LNCAP (cell line): Measurements from ENCODE around the gene SCAF11.

Source experiments
- TF ChIP-seq, protein P1 (sequence below): fragments of 450-650 bp; IDR thresholded peaks from 2 replicates; pipeline ENCODE4 v1.5.1; 2017; ENCODE audit warnings: mild to moderate bottlenecking

Gene SCAF11

DNA sequence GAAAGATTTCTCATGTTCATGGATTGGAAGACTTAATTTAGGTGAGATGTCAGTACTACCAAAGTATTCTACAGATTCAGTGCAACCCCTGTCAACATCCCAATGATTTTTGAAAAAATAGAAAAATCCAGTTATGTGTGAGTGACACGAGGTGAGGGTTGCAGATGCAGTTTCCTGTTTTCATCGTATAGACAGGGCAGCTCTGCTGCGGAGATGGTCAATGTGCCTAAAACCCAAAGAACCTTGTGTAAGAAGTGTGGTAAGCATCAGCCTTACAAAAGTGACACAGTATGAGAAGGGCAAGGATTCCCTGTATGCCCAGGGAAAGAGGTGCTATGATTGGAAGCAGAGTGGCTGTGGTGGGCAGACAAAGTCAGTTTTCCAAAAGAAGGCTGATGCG is 94.4 kb downstream of the SCAF11 start:
- TF ChIP-seq, protein P1, sequence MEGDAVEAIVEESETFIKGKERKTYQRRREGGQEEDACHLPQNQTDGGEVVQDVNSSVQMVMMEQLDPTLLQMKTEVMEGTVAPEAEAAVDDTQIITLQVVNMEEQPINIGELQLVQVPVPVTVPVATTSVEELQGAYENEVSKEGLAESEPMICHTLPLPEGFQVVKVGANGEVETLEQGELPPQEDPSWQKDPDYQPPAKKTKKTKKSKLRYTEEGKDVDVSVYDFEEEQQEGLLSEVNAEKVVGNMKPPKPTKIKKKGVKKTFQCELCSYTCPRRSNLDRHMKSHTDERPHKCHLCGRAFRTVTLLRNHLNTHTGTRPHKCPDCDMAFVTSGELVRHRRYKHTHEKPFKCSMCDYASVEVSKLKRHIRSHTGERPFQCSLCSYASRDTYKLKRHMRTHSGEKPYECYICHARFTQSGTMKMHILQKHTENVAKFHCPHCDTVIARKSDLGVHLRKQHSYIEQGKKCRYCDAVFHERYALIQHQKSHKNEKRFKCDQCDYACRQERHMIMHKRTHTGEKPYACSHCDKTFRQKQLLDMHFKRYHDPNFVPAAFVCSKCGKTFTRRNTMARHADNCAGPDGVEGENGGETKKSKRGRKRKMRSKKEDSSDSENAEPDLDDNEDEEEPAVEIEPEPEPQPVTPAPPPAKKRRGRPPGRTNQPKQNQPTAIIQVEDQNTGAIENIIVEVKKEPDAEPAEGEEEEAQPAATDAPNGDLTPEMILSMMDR = no peak

DNA sequence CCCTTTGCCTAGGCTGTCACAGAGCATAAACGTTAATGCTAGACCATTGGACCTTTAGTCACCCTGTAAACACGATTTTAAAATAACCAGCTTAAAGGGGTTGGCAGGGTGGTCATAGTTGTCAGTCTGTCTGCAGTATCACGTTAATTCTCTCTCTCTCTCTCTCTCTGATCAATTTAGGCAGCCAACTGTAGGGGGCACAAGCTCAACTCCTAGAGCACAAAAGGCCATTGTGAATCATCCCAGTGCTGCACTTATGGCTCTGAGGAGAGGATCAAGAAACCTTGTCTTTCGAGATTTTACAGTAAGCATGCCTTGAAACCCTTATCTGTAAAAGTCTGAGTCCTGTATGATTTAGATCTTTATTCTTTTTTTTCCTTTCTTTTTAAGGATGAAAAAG is 97.1 kb downstream of the SCAF11 start:
- TF ChIP-seq, protein P1 = no peak

DNA sequence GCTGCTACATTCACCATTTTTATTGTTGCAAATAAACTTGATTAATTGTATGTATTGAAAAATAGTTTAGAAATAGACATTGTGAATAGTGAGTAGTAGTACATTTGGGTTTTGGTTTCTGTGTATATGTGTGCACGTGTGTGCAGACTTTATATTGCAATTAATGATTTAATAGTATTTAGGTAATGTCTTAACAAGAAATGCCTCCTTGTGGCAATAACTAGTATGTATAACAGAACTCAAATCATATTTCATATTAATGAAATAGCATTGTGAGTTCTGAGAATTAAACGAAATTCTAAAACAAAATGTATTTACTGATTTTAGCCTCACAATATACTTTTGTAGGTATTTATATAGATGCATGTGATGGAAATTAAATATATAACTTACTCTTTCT is 100.1 kb downstream of the SCAF11 start:
- TF ChIP-seq, protein P1 = peak; percentile 54

DNA sequence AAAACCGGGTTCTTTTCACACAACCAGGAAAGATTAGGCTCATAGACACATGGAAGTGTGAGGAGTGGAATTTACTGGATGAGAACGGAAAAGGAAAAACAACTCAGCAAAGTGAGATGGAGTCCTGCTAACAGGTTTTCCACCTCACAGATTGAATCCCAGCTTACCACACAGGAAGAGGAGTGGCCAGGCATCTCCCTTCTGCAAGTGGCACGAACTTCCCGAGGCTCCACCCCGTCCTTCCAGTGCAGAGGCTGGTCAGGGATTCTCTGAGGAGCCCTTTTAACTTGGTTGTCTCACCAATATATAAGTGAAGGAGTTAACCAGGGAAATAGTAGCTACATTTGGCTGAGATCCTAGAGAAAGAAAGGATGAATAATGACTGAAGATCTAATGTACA is 102.8 kb downstream of the SCAF11 start:
- TF ChIP-seq, protein P1 = no peak

DNA sequence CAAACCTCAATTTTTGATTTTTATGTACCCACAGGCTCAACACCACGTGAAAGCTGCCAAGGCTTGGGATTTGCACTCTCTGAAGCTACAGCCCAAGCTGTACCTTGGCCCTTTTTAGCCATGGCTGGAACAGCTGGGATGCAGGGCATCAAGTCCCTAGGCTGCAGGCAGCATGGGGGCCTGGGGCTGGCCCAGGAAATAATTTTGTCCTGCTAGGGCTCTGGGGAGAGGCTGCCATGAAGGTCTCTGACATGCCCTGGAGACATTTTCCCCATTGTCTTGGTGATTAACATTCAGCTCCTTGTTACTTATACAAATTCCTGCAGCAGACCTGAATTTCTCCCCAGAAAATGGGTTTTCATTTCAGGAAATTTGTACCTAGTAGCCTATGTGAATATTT is 103.7 kb downstream of the SCAF11 start:
- TF ChIP-seq, protein P1 = no peak

DNA sequence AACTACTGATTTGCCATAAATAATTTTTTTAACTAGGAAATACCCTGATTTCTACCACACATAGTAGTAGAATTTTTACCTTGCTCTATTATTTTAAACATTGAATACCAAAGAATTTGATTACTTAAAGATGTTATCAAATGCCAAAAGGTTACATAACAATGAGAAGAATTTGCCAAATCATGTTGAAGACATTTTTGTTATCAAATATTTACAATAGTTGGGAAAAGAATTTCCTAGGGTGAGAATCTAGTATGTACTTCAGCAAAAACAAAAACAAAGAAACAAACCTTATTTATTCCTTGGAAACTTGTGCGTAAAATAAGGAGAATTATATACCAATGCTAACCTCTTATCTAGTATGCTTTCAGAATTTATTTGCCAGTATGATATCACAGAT is 107.2 kb downstream of the SCAF11 start:
- TF ChIP-seq, protein P1 = no peak

DNA sequence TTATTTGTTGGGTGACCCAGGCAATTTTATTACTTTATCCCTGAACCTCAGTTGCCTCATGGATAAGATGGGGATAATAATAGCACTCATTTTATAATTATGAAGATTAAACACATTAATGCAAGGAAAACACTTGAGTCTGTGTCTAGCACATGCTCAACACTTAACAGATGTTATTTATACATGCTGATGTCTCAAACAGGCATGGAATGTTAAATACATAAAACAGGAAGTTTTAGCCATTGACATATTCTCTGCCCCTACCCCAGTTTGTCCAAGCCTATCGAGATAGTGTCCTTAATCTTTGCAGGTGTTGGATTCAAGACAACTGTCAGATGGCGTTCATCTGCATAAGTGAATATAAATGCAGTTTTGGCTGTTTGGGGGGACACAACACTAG is 109.8 kb downstream of the SCAF11 start:
- TF ChIP-seq, protein P1 = no peak

DNA sequence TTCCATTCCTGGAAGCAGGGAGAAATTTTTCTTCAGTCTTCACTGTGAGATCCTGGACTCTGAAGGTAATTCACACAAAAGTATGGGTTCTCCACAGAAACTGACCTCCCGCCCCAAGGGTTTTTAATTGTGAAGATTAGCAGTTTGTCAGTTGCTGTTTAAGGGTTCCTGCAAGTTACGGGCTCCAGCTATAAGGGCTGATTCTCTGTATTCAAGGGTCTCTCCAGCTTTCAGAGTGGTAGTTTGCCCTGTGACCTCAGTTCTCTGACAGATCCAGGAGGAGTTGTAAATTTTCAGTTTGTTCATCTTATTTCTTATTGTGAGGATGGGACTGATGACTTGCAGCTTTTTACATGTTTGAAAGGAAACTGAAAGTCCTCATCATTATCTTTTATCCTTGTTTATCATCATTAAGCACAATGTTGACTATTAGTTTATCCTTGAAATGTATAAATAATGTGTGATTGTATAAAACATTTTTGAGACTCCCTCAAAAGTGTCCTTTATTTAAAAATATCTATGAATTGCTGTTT is 110.9 kb downstream of the SCAF11 start:
- TF ChIP-seq, protein P1 = no peak
